HepG2 (cell line): ENCODE results near the gene KIF1C. TPM values are rescaled to one million over a fixed set of nuclear protein-coding genes. Genes with fewer than 3 reads are reported as not detected.
A peak's percentile ranks its signal among the peaks of the same experiment; 100 is the strongest.

Experiments
- BRD4 ChIP-seq: sonication (generic); formaldehyde crosslinking; IDR thresholded peaks from 2 replicates; pipeline ENCODE4 v1.4.0; 2020; ENCODE audit warnings: missing genetic modification reagents
- CEBPB ChIP-seq: IDR thresholded peaks from 2 replicates; pipeline ENCODE4 v1.6.1; 2011; ENCODE audit warnings: low read depth, low read length, improper control_type of control experiment, borderline replicate concordance
- FOSL1 ChIP-seq: sonication (generic); formaldehyde crosslinking; IDR thresholded peaks from 2 replicates; pipeline ENCODE4 v1.9.0; 2021; ENCODE audit warnings: missing genetic modification reagents, borderline replicate concordance
- FOXA1 ChIP-seq, 2 experiments: fragments of 450-650 bp in 1 of 2; sonication (generic) in 1 of 2; formaldehyde crosslinking in 1 of 2; IDR thresholded peaks; 2 replicates each; pipeline versions ENCODE4 v1.4.0 to v1.6.1; 2016 to 2020; ENCODE audit warnings: missing genetic modification reagents in 1 of 2
- NFE2L2 ChIP-seq: fragments of 150-350 bp; IDR thresholded peaks from 2 replicates; pipeline ENCODE4 v1.6.1; 2014; ENCODE audit warnings: low read length
- PHB2 ChIP-seq: fragments of 450-650 bp; IDR thresholded peaks from 2 replicates; pipeline ENCODE4 v1.6.1; 2018; ENCODE audit not compliant: partially characterized antibody
- PRPF4 ChIP-seq: fragments of 200-400 bp; formaldehyde crosslinking; IDR thresholded peaks from 2 replicates; pipeline ENCODE4 v1.6.1; 2016; ENCODE audit warnings: low read length, low read depth; ENCODE audit not compliant: poor library complexity, severe bottlenecking
- RFX3 ChIP-seq: IDR thresholded peaks from 2 replicates; pipeline ENCODE4 v1.6.1; 2016; ENCODE audit warnings: missing biosample characterization, missing genetic modification reagents
- TBX3 ChIP-seq: fragments of 450-650 bp; IDR thresholded peaks from 2 replicates; pipeline ENCODE4 v1.6.1; 2017; ENCODE audit warnings: antibody characterized with exemption, mild to moderate bottlenecking, inconsistent platforms, borderline replicate concordance
- ZNF121 ChIP-seq: sonication (generic); formaldehyde crosslinking; IDR thresholded peaks from 2 replicates; pipeline ENCODE4 v1.5.0; 2020; ENCODE audit warnings: mild to moderate bottlenecking, missing genetic modification reagents
- ZNF282 ChIP-seq: fragments of 450-650 bp; IDR thresholded peaks from 2 replicates; pipeline ENCODE4 v1.6.1; 2018; ENCODE audit not compliant: partially characterized antibody
- ZNF326 ChIP-seq: sonication (generic); formaldehyde crosslinking; IDR thresholded peaks from 2 replicates; pipeline ENCODE4 v1.4.0; 2020; ENCODE audit warnings: missing genetic modification reagents, borderline replicate concordance
- ZNF510 ChIP-seq: sonication (generic); formaldehyde crosslinking; IDR thresholded peaks from 2 replicates; pipeline ENCODE4 v1.4.0; 2020; ENCODE audit warnings: low read depth, mild to moderate bottlenecking, missing genetic modification reagents
- polyA plus RNA-seq, 8 experiments: library from polyadenylated mRNA; depleted of rRNA in 3 of 8; stranded (reverse) in 7 of 8; unstranded in 1 of 8; fragments of >200 nt; fragmentation: Illumina TruSeq in 4 of 8; extraction: Trizol in 4 of 8; gene quantifications; 2 replicates each; pipeline versions ENCODE4 v1.2.1 to v1.2.3, GENCODE V29; 2011 to 2016; ENCODE audit warnings: low read depth in 4 of 8, missing spikeins in 1 of 8, mixed read lengths in 1 of 8; ENCODE audit not compliant: insufficient read depth in 1 of 8
- total RNA-seq, 5 experiments: library from RNA; depleted of rRNA; stranded (reverse); fragments of >200 nt; fragmentation: Illumina TruSeq; extraction: Trizol; gene quantifications; 2 replicates each; pipeline ENCODE4 v1.2.3, GENCODE V29; 2016; ENCODE audit warnings: low read depth in 1 of 5
- TF ChIP-seq, protein P1 (sequence below): sonication (generic); formaldehyde crosslinking; IDR thresholded peaks from 2 replicates; pipeline ENCODE4 v1.9.0; 2021; ENCODE audit warnings: missing genetic modification reagents, borderline replicate concordance
- TF ChIP-seq, protein P2 (sequence below): sonication (generic); formaldehyde crosslinking; IDR thresholded peaks from 2 replicates; pipeline ENCODE4 v1.8.1; 2023; ENCODE audit warnings: mild to moderate bottlenecking, missing genetic modification reagents, borderline replicate concordance
- TF ChIP-seq, protein P3 (sequence below): sonication (generic); formaldehyde crosslinking; IDR thresholded peaks from 2 replicates; pipeline ENCODE4 v1.5.0; 2020; ENCODE audit warnings: mild to moderate bottlenecking, missing genetic modification reagents
- TF ChIP-seq, protein P4 (sequence below): sonication (generic); formaldehyde crosslinking; IDR thresholded peaks from 2 replicates; pipeline ENCODE4 v1.5.1; 2020; ENCODE audit warnings: missing genetic modification reagents, mild to moderate bottlenecking, borderline replicate concordance

Gene KIF1C
- total and polyA plus RNA-seq, 2 of the 13 experiments (the other 11 are each of a cell fraction or from before 2014, with no cell fraction given): 70.0 to 104 TPM

DNA sequence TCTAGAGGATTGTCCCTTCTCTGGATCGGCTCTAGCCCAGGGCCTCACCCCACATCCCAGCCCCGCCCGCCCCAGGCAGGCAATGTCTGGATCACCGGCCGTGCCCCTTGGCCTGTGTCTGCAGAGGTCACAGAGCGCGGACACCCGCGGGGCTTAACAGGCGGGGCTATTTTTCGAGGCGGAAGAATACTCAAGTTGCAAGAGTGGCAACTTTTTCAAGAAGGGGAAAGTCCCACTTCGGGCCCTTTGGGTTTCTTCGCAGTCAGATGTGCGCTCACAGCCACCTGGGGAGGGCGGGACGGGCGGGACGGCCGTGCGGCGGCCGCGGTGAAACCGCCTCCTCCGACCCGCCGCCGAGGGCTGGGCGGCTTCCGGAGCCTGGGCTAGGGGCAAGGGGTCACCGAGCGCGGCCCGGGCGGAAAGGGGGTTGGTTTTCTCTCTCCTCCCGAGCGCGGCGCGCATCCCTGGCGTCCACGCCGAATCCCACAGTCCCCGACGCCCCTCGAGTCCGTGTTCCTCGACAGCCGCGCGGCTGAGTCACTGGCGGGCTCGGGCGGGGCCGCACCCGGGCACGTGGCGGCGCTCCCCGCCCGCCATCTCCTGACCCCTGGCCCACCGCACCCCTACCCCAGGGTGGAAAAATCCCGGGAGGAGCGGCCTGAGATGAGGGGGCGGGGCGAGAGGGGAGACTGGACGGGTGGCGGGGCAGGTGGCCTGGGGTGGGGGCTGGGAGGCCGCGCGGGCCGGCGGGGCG is 48.3 kb upstream of the KIF1C start (continued):
- TF ChIP-seq, protein P1, sequence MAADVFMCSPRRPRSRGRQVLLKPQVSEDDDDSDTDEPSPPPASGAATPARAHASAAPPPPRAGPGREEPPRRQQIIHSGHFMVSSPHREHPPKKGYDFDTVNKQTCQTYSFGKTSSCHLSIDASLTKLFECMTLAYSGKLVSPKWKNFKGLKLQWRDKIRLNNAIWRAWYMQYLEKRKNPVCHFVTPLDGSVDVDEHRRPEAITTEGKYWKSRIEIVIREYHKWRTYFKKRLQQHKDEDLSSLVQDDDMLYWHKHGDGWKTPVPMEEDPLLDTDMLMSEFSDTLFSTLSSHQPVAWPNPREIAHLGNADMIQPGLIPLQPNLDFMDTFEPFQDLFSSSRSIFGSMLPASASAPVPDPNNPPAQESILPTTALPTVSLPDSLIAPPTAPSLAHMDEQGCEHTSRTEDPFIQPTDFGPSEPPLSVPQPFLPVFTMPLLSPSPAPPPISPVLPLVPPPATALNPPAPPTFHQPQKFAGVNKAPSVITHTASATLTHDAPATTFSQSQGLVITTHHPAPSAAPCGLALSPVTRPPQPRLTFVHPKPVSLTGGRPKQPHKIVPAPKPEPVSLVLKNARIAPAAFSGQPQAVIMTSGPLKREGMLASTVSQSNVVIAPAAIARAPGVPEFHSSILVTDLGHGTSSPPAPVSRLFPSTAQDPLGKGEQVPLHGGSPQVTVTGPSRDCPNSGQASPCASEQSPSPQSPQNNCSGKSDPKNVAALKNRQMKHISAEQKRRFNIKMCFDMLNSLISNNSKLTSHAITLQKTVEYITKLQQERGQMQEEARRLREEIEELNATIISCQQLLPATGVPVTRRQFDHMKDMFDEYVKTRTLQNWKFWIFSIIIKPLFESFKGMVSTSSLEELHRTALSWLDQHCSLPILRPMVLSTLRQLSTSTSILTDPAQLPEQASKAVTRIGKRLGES (CRISPR knock-in tag): no peak
- TF ChIP-seq FOSL1: peak; percentile 43; the same call in 1 of the 2 replicates
- TF ChIP-seq CEBPB: no peak
- no peak for TF ChIP-seq RFX3 (CRISPR knock-in tag)
- TF ChIP-seq ZNF326 (CRISPR knock-in tag): no peak
- TF ChIP-seq, protein P2, sequence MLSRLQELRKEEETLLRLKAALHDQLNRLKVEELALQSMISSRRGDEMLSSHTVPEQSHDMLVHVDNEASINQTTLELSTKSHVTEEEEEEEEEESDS (CRISPR knock-in tag): no peak
- TF ChIP-seq, protein P3, sequence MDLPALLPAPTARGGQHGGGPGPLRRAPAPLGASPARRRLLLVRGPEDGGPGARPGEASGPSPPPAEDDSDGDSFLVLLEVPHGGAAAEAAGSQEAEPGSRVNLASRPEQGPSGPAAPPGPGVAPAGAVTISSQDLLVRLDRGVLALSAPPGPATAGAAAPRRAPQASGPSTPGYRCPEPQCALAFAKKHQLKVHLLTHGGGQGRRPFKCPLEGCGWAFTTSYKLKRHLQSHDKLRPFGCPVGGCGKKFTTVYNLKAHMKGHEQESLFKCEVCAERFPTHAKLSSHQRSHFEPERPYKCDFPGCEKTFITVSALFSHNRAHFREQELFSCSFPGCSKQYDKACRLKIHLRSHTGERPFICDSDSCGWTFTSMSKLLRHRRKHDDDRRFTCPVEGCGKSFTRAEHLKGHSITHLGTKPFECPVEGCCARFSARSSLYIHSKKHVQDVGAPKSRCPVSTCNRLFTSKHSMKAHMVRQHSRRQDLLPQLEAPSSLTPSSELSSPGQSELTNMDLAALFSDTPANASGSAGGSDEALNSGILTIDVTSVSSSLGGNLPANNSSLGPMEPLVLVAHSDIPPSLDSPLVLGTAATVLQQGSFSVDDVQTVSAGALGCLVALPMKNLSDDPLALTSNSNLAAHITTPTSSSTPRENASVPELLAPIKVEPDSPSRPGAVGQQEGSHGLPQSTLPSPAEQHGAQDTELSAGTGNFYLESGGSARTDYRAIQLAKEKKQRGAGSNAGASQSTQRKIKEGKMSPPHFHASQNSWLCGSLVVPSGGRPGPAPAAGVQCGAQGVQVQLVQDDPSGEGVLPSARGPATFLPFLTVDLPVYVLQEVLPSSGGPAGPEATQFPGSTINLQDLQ (CRISPR knock-in tag): no peak
- no peak for TF ChIP-seq ZNF121
- TF ChIP-seq PHB2: no peak
- no peak for TF ChIP-seq PRPF4
- no peak for TF ChIP-seq ZNF282
- TF ChIP-seq, protein P4, sequence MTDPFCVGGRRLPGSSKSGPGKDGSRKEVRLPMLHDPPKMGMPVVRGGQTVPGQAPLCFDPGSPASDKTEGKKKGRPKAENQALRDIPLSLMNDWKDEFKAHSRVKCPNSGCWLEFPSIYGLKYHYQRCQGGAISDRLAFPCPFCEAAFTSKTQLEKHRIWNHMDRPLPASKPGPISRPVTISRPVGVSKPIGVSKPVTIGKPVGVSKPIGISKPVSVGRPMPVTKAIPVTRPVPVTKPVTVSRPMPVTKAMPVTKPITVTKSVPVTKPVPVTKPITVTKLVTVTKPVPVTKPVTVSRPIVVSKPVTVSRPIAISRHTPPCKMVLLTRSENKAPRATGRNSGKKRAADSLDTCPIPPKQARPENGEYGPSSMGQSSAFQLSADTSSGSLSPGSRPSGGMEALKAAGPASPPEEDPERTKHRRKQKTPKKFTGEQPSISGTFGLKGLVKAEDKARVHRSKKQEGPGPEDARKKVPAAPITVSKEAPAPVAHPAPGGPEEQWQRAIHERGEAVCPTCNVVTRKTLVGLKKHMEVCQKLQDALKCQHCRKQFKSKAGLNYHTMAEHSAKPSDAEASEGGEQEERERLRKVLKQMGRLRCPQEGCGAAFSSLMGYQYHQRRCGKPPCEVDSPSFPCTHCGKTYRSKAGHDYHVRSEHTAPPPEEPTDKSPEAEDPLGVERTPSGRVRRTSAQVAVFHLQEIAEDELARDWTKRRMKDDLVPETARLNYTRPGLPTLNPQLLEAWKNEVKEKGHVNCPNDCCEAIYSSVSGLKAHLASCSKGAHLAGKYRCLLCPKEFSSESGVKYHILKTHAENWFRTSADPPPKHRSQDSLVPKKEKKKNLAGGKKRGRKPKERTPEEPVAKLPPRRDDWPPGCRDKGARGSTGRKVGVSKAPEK (CRISPR knock-in tag): no peak
- no peak for TF ChIP-seq ZNF510 (CRISPR knock-in tag)
- TF ChIP-seq BRD4: peak; percentile 11; the same call in 1 of the 2 replicates
- TF ChIP-seq TBX3: 0 out of 2 replicates have a peak, but pooled peaks have one; percentile 19
- TF ChIP-seq FOXA1 (IDR thresholded peaks at IDR 0.05): no peak
- no peak for TF ChIP-seq FOXA1 (CRISPR knock-in tag; IDR thresholded peaks at IDR 0.05)
- TF ChIP-seq NFE2L2: no peak
